ENCODE results near the gene ALG9.

GRCh38 chr11:111788464-111788863 is 82.9 kb downstream of the ALG9 start:
- TF ChIP-seq CTCF (conservative IDR thresholded peaks at IDR 0.05; ENCODE audit: low read depth, low read length), result no peak
- no peak for TF ChIP-seq NFE2L2 (IDR thresholded peaks at IDR 0.05; ENCODE audit: low read depth, low read length)
- TF ChIP-seq POLR2A (IDR thresholded peaks at IDR 0.05; ENCODE audit: low read depth, low read length), result no peak
- no peak for TF ChIP-seq CEBPB (IDR thresholded peaks at IDR 0.05; ENCODE audit: low read depth, low read length)
- no peak for TF ChIP-seq SMC3 (IDR thresholded peaks at IDR 0.05; ENCODE audit: low read depth, low read length)
- TF ChIP-seq RCOR1 (IDR thresholded peaks at IDR 0.05; ENCODE audit: insufficient replicate concordance, low read length), result no peak
